Activated CD4-positive, CD25-positive, alpha-beta regulatory T cell (primary cell): Measurements from ENCODE around the gene GLB1L2.
A peak's percentile ranks its signal among the peaks of the same experiment; 100 is the strongest.
"Not testable (repeated sequence)": the region's sequence is repeated elsewhere in the genome, so short reads cannot be mapped to it uniquely, and the experiment has no call there.

Source experiments
- DNase-seq, 4 experiments: peaks; one replicate each; lab custom pipeline; 2025; lab: John Stamatoyannopoulos, UW

Gene GLB1L2

DNA sequence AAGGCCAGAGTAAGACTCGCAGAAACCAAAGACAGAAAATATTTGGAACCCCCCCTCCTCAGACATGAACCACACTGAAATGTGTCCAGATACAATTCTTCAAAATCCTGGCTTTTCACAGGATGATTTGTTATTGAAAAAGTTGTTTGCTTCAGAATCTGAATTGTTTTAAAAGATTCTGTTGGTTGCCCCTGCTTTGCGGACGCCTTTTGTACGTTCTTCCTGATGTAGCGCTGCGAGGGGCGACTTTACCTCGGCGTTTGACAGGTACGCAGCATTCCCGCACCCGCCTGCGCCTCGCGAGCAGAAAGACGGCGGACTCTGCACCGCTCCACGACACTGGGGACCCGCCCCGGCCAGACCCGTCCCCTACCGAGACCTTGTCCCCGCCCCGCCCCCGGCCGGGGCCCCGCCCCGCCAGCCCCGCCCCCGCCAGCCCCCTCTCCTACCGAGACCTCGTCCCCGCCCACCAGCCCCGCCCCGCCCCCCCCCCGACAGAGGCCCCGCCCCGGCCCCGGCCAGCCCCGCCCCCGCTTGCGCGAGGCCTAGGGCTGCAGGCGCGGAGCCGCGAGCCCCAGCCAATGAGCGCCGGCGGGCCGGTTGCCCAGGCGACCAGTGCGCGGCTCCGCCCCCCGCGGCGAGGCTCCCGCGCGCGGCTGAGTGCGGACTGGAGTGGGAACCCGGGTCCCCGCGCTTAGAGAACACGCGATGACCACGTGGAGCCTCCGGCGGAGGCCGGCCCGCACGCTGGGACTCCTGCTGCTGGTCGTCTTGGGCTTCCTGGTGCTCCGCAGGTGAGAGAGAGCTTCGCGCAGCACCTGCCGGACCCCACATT lies at the start of gene GLB1L2:
GLB1L2 (plus strand) TSS at position 635 of the 835 bp plus-strand sequence; CDS start at position 709, 74 bp downstream.
- DNase-seq: peak; percentile 51 to 68 (median 62)

DNA sequence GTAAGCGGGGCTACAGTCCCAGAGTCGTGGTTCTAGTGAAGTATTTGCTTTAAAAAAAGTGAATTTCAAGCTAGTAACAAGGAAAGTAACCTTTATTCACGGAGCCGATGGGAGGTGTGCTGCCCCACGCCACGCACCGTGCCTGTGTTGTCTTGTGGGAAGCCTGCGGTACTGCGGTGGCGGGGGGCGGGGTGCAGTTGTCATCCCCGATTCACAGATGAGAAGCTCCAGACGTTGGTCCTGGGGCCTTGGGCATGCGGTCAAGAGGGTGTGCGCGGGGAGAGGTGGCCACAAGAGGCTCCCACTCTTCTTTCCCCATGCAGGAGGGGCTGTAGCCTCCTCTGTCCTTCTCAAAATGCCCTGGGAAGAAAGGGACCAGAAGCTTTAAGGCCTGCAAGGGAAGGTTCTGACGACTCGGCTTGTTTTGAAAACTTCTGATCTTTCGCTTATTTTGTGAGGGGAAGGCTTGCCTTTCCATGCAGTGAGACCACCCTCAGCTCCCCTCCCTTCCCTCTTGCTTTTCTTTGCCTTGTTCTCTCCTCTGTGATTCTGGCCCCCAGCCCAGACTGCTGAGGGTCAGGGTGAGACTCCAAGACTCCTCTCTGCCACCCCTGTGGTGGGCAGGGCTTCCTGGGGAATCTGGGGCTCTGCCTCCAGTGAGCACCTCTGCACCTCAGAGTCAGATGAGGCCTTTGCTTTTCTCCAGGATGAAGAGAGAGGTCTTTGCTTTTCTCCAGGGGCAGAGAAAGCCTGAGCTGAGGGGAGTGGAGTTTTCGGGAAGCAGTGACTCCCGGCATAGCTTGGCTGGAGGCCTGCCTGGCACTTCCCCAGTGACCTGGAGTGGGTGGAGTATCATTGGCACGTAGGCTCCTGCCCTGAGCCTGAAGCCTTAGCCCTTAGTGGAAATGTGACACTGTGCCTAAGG lies 49.4 kb upstream of the GLB1L2 start:
- DNase-seq: no peak

DNA sequence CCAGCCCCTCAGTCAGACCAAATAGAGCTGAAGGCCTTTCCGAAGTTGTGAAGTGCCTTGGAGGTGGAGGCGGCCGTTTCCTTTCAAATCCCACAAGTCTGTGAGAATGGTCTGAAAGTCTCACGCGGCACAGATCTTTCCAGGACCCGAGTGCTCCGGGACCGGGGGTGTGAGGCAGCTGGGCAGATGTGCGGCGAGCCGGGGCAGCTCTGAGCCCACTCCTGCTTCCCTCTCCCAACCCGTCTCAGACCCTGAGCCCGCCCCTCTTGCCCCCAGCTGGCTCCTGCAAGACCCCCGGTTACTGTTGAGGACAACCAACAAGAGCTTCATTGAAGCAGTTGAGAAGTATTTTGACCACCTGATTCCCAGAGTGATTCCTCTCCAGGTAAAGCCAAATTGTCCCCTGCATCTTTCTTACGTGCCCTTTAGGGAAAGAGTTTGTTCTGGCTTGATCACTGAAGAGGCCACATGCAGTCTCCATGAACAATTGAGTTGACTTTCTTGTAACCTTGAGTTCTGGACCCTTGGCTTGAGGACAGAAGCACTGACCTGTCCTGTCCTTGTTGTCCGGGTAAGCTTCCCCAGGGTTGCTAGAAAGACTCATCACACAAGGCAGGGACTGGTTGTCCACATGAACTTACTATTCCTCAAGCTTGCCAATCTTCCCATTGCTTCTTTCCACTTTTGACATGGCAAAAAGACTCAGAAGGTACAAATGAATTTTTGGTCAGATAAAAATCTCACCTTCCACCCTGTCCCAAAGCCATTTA lies 48.1 kb upstream of the GLB1L2 start:
- no peak for DNase-seq

- DNase-seq: not testable (repeated sequence)
Measured at GRCh38 chr11:134284349-134284748, 47.4 kb upstream of the GLB1L2 start.

DNA sequence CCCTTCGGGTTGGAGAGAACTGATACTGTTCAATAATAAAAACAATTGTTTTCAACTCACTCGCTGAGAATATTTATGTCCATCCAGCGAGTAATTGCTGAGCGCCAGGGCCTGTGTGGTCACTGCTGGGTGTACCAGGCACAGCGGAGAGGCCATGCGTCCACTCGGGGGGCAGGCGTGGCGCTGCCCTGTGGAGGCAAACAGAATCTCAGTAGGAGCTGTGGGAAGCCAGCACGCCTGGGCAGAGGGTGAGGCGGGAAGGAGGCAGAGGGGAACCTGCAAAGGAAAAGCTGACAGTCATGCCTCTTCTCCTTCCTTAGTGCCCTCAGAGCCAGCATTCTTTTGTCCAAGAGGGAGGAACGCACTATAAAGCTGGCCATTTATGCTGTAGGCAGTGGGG lies 44.2 kb upstream of the GLB1L2 start:
- no peak for DNase-seq

DNA sequence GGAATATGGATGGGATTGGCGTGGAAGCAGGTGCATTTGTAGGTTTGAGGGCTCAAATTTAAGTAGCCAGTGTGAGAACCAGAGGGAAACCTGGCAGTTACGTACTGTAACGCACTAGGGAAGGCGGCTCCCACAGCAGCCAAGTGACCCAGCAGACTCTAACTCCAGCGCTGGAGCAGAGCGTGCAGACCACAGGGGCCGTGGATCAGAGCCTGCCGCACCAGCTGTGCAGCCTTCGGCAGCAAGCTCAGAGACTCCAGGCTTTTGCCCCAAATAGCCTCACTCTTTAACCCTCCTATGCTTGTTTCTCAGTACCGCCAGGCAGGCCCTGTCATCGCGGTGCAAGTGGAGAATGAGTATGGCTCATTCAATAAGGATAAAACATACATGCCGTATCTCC lies 43.3 kb upstream of the GLB1L2 start:
- no peak for DNase-seq

- DNase-seq: no peak
Measured at GRCh38 chr11:134289167-134289566, 42.6 kb upstream of the GLB1L2 start.

DNA sequence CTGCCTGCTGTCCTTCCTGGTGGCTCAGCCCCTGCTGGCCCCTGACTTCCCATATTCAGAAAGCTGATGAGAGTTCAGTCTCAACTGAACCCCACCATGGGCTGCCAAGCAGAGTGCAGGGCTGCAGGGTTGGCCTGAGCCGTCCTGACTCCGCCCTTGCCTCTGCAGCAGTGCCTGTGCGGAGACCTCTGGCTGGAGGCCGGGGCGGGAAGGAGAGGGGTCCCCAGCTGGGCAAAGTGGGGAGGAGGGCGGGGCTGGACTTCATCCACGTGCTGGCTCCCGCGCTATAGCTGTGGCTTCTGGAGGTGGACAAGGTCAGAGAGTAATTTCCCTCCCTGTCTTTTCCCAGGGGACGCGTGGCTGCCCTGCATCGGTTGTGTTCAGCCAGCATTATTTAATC lies 42.0 kb upstream of the GLB1L2 start:
- DNase-seq: no peak

DNA sequence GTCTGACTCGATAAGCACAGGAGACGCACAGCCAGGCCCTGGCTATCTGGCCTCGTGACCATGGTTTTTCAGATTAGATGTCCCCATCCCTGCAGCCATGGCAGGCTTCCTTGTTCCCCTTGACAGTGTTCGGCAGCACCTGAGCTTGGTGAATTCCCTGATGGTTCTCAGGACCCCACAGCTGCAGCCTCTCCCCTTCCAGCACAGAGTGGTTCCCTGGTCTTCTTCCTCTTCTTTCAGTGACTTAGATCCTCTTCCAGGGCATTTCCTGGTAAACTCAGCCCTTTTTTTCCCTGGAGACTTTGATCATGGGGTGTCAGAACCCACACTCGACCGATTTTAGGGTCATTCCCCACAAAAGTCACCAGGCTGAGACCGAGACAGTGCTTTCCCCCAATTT lies 41.1 kb upstream of the GLB1L2 start:
- no peak for DNase-seq

DNA sequence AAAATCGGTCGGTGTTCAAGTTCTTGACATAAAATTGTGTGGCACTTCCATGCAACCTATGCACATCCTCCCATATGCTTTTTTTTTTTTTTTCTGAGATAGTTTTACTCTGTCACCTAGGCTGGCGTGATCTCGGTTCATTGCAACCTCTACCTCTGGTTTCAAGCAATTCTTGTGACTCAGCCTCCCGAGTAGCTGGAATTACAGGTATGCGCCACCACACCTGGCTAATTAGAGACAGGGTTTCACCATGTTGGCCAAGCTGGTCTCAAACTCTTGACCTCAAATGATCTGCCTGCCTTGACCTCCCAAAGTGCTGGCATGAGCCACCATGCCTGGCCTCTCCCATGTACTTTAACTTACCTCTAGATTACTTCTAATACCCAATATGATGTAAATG lies 40.6 kb upstream of the GLB1L2 start:
- DNase-seq: no peak

- DNase-seq: no peak
Measured at GRCh38 chr11:134292661-134293060, 39.1 kb upstream of the GLB1L2 start.

- no peak for DNase-seq
Measured at GRCh38 chr11:134293119-134294113, 38.4 kb upstream of the GLB1L2 start.

DNA sequence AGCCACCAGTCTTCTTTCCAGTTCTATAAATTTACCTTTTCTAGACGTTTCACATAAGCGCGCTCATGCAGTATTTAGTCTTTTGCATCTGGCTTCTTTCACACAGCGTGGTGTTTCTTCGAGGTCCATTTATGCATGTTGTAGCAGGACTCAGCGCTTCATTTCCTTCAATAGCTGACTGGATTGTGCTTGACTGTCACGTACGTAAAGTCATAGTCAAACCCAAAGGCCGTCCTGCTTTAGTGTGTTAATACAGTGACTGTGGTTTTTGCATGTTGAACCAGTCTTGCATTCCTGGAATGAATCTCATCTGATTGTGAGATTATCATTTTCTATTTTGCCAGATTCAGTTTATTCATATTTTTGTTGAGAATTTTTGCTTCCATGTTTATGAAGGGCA lies 37.1 kb upstream of the GLB1L2 start:
- no peak for DNase-seq

DNA sequence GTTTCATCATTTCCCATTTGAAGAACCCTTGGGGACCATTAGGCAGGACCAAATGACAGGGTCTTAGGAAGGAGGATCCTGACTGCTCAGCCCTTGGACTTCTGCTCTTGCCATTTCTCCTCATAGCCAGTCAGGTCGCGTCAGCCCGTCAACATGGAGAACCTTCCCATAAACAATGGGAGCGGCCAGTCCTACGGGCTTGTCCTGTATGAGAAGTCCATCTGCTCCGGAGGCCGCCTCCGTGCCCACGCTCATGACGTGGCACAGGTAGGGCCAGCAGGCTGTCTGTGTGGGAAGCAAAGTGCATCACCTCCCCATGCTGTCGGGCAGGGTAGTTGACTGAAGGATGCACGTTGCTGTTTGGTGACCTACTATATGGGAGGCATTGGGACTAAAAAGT lies 19.6 kb upstream of the GLB1L2 start:
- DNase-seq: no peak

GRCh38 chr11:134312807-134313206 lies 19.0 kb upstream of the GLB1L2 start:
- no peak for DNase-seq

DNA sequence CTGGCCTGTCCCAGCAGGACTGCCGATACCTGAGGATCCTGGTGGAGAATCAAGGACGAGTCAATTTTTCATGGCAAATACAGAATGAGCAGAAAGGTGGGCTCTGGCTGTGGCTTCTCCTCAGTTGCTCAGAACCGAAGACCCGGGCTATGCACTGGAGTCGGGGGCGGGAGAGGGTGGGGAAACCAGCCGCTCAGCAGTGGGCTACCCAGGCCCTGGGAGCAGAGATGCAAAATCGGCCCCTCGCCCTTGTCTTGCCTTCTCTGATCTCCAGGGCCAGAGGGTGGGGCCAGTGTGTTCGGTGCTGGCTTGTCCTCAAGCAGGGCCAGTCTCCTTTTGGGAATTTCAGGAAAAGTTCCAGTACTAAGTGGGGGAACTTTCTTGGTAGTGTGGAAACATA lies 18.4 kb upstream of the GLB1L2 start:
- no peak for DNase-seq

- DNase-seq: no peak
Measured at GRCh38 chr11:134313821-134314607, 17.8 kb upstream of the GLB1L2 start.

DNA sequence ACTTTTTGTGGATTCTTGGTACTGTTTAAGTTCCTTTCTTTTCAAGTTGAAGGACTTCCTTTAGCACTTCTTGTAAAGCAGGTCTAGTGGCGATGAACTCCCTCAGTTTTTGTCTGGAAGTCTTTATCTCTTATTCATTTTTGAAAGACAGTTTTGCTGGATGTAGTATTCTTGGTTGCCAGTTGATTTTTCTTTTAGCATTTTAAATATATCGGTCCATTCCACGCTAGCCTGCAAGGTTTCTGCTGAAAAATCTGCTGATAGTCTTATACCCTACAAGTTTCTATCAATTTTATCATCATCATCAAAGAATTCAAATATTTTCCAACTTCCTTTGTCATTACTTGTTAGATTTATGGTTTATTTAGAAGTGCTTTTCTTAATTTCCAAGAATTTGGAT lies 14.7 kb upstream of the GLB1L2 start:
- DNase-seq: no peak

- not testable (repeated sequence) for DNase-seq
Measured at GRCh38 chr11:134321373-134321772, 10.4 kb upstream of the GLB1L2 start.

DNA sequence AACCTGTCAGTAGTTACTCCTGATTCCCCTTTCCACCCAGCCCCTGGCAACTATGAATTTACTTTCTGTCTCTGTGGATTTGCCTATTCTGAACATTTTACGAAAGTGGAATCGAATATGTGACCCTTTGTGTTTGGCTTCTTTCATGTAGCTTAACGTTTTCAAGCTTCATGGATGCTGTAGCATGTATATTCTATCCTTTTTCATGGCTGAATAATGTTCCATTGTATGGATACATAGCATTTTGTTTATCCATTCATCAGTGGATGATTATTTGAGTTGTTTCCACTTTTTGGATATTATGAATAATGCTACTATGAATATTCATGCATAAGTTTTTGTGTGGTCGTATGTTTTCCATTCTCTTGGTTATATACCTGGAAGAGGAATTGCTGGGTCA lies 9.2 kb upstream of the GLB1L2 start:
- DNase-seq: no peak
